K562 (cell line): Measurements from ENCODE around the gene CEMIP. TPM values are rescaled to one million over a fixed set of nuclear protein-coding genes. Genes with fewer than 3 reads are reported as not detected.
"Not testable (repeated sequence)": the region's sequence is repeated elsewhere in the genome, so short reads cannot be mapped to it uniquely, and the experiment has no call there.

Source experiments
- ATAC-seq: fragments of 200-7000 bp; cut with Tn5 transposase; 3 replicates; pipeline ENCODE4 v1.9.1; 2020; ENCODE audit warnings: moderate library complexity
- BruUV-seq: library from RNA; stranded (reverse); fragments of 400-500 nt; replicated peaks from 2 replicates; lab custom pipeline; 2021; lab: Mats Ljungman, UMichigan
- CTCF ChIA-PET: fragments of 300-600 bp; formaldehyde crosslinking; extraction: SDS; loops from one replicate; lab custom pipeline; 2021; ENCODE audit warnings: low intra/inter-chr PET ratio; lab: Yijun Ruan, JAX
- POLR2A ChIA-PET: fragments of 300-600, 350-650 bp; sonication (Branson Sonifier 250); formaldehyde crosslinking; extraction: SDS; loops from one replicate; lab custom pipeline; 2021; ENCODE audit warnings: antibody characterized with exemption, inconsistent platforms; lab: Yijun Ruan, JAX
- DNase-seq, 4 experiments: peaks; one replicate each; pipeline versions ENCODE4 v3.0.0 to v3.0.0-alpha.2; 2011 to 2018; ENCODE audit warnings: low spot score in 3 of 4, mixed read lengths in 3 of 4; ENCODE audit errors: extremely low read depth in 1 of 4
- FAIRE-seq: peaks from 2 replicates; lab custom pipeline; 2011; peaks lifted over from hg19 to GRCh38; lab: Jason Lieb, UNC
- H2AFZ ChIP-seq: 2 replicates; pipeline ENCODE4 v1.6.0; 2011; ENCODE audit warnings: low read depth, low read length, control low read depth, inconsistent platforms
- H3K27ac ChIP-seq: fragments of 200-600 bp; 3 replicates; pipeline ENCODE4 v1.8.0; 2011; ENCODE audit warnings: low read depth, mild to moderate bottlenecking, control low read depth, inconsistent platforms, low read length, moderate library complexity, mixed read lengths; ENCODE audit errors: extremely low read depth
- H3K27me3 ChIP-seq, 2 experiments: fragments of 300-600 bp in 1 of 2; 2 replicates in 1 of 2; 3 replicates in 1 of 2; pipeline versions ENCODE4 v1.6.0 to v1.8.0; 2011; ENCODE audit warnings: inconsistent platforms in 2 of 2, low read length in 2 of 2, mild to moderate bottlenecking in 1 of 2, mixed read lengths in 1 of 2, moderate library complexity in 1 of 2; ENCODE audit not compliant: control insufficient read depth in 2 of 2, insufficient read depth in 2 of 2
- H3K36me3 ChIP-seq: fragments of 300-600 bp; 3 replicates; pipeline ENCODE4 v1.8.0; 2011; ENCODE audit warnings: mild to moderate bottlenecking, low read length, inconsistent platforms; ENCODE audit not compliant: control insufficient read depth, insufficient read depth
- H3K4me1 ChIP-seq, 2 experiments: fragments of 200-600 bp in 1 of 2; replicated peaks in 1 of 2; 2 replicates in 1 of 2; 3 replicates in 1 of 2; pipeline versions ENCODE4 v1.5.1 to v1.8.0; 2011; ENCODE audit warnings: inconsistent platforms in 2 of 2, low read length in 2 of 2, mild to moderate bottlenecking in 1 of 2, mixed read lengths in 1 of 2, moderate library complexity in 1 of 2; ENCODE audit not compliant: control insufficient read depth in 2 of 2, insufficient read depth in 2 of 2
- H3K4me2 ChIP-seq: 2 replicates; pipeline ENCODE4 v1.6.1; 2011; ENCODE audit warnings: low read length, control low read depth, inconsistent platforms, mixed read lengths; ENCODE audit not compliant: insufficient read depth
- H3K4me3 ChIP-seq: fragments of 200-600 bp; sonication (generic), shearing (Covaris generic); 2 replicates; pipeline ENCODE4 v1.5.1; 2016; ENCODE audit warnings: control low read depth, inconsistent platforms
- H3K79me2 ChIP-seq: fragments of 200-600 bp; 3 replicates; pipeline ENCODE4 v1.8.0; 2011; ENCODE audit warnings: low read length, inconsistent platforms; ENCODE audit not compliant: control insufficient read depth, insufficient read depth
- H3K9ac ChIP-seq, 2 experiments: 2 replicates each; pipeline versions ENCODE4 v1.6.0 to v1.6.1; 2011; ENCODE audit warnings: low read depth in 2 of 2, low read length in 2 of 2, control low read depth in 1 of 2, inconsistent platforms in 1 of 2, mild to moderate bottlenecking in 1 of 2, mixed read lengths in 1 of 2; ENCODE audit not compliant: insufficient read depth in 1 of 2
- H3K9me1 ChIP-seq: one replicate; pipeline ENCODE4 v1.6.0; 2011; ENCODE audit warnings: inconsistent platforms, mild to moderate bottlenecking, low read length, moderate library complexity; ENCODE audit not compliant: control insufficient read depth, insufficient read depth
- H3K9me3 ChIP-seq: replicated peaks from 2 replicates; pipeline ENCODE4 v1.5.1; 2011; ENCODE audit warnings: low read depth, low read length, inconsistent platforms; ENCODE audit not compliant: control insufficient read depth, insufficient read depth
- H4K20me1 ChIP-seq: replicated peaks from 2 replicates; pipeline ENCODE4 v1.6.1; 2011; ENCODE audit warnings: low read length, inconsistent platforms, mixed read lengths; ENCODE audit not compliant: control insufficient read depth, insufficient read depth
- BCOR ChIP-seq: fragments of 450-650 bp; IDR thresholded peaks from 2 replicates; pipeline ENCODE4 v1.6.1; 2016
- KAT2B ChIP-seq: IDR thresholded peaks from one replicate; pipeline ENCODE4 v1.6.1; 2012; ENCODE audit warnings: low read depth, mild to moderate bottlenecking, control low read depth, inconsistent platforms, low read length, moderate library complexity
- KDM1A ChIP-seq, 2 experiments: fragments of 450-650 bp; IDR thresholded peaks; 2 replicates each; pipeline ENCODE4 v1.6.1; 2016; ENCODE audit warnings: mild to moderate bottlenecking in 2 of 2
- NCOA1 ChIP-seq: fragments of 450-650 bp; IDR thresholded peaks from 2 replicates; pipeline ENCODE4 v1.6.1; 2016; ENCODE audit warnings: low read depth
- TEAD1 ChIP-seq, 2 experiments: fragments of 450-650 bp in 1 of 2; sonication (generic) in 1 of 2; formaldehyde crosslinking; IDR thresholded peaks; 2 replicates each; pipeline versions ENCODE4 v1.4.0 to v1.8.0; 2020 to 2022; ENCODE audit warnings: mild to moderate bottlenecking in 2 of 2, missing genetic modification reagents in 1 of 2
- ZNF146 ChIP-seq: IDR thresholded peaks from one replicate; pipeline ENCODE4 v1.6.1; 2018; ENCODE audit warnings: missing compliant biosample characterization; ENCODE audit not compliant: unreplicated experiment
- ZNF551 ChIP-seq: fragments of 250-450 bp; sonication (Bioruptor Pico); IDR thresholded peaks from 2 replicates; pipeline ENCODE4 v1.5.0; 2021; ENCODE audit warnings: mild to moderate bottlenecking, moderate library complexity
- WGBS: fragments of 100-300 bp; shearing (Covaris generic); methylation state at CpG from one replicate; pipeline ENCODE4 v1.1.6; 2016; ENCODE audit warnings: low coverage, mixed read lengths; ENCODE audit not compliant: insufficient coverage; ENCODE audit errors: missing lambda C conversion rate; 5-methylcytosine and 5-hydroxymethylcytosine counted together
- in situ Hi-C: fragments of 300-500 bp; cut with MboI; formaldehyde crosslinking; loops from 4 replicates; pipeline ENCODE4 v1.15.0; 2018; ENCODE audit warnings: inconsistent platforms, mixed read lengths
- intact Hi-C: fragments of 100-400 bp; cut with micrococcal nuclease; formaldehyde crosslinking; loops from 2 replicates; pipeline ENCODE4 v1.14.2; 2022
- polyA plus RNA-seq, 8 experiments: library from polyadenylated mRNA; depleted of rRNA in 4 of 8; stranded (reverse) in 5 of 8; unstranded in 3 of 8; fragments of >200 nt; fragmentation: Nextera tagmentation in 2 of 8; fragmentation: Illumina TruSeq in 1 of 8; extraction: Ambion mirVana in 2 of 8; extraction: Trizol in 1 of 8; gene quantifications; 2 replicates each; pipeline versions ENCODE4 v1.2.1 to v1.2.3, GENCODE V29; 2011 to 2014; ENCODE audit warnings: inconsistent platforms in 1 of 8, missing spikeins in 1 of 8
- total RNA-seq, 7 experiments: library from RNA; depleted of rRNA in 6 of 7; stranded (reverse); fragments of >200 nt in 6 of 7; fragmentation: Illumina TruSeq in 2 of 7; extraction: Trizol in 2 of 7; gene quantifications; 2 replicates each; pipeline versions ENCODE4 v1.2.1 to v1.2.3, GENCODE V29; 2011 to 2021; ENCODE audit warnings: low replicate concordance in 1 of 7
- TF ChIP-seq, protein P1 (sequence below), 2 experiments: fragments of 450-650 bp in 1 of 2; sonication (generic) in 1 of 2; formaldehyde crosslinking in 1 of 2; IDR thresholded peaks in 1 of 2; conservative IDR thresholded peaks in 1 of 2; 2 replicates each; pipeline versions ENCODE4 v1.6.1 to v1.8.1; 2016 to 2023; ENCODE audit warnings: mild to moderate bottlenecking in 2 of 2, moderate library complexity in 2 of 2, inconsistent platforms in 1 of 2, missing genetic modification reagents in 1 of 2

Gene CEMIP
- total and polyA plus RNA-seq, 9 of the 15 experiments (the other 6 are each of a cell fraction or from before 2014, with no cell fraction given): 0.33 TPM; not detected in 8

DNA sequence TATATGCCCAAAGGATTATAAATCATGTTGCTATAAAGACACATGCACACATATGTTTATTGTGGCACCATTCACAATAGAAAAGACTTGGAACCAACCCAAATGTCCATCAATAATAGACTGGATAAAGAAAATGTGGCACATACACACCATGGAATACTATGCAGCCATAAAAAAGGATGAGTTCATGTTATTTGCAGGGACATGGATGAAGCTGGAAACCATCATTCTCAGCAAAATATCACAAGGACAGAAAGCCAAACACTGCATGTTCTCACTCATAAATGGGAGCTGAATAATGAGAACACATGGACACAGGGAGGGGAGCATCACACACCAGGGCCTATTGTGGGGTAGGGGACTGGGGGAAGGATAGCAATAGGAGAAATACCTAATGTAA lies 186.3 kb downstream of the CEMIP start:
- FAIRE-seq, H3K4me1 ChIP-seq, H3K4me3 ChIP-seq, H2AFZ ChIP-seq, H4K20me1 ChIP-seq, DNase-seq, H3K9me3 ChIP-seq, H3K27ac ChIP-seq, H3K4me2 ChIP-seq, H3K79me2 ChIP-seq, H3K27me3 ChIP-seq, ATAC-seq, H3K9ac ChIP-seq, POLR2A ChIA-PET, in situ Hi-C loops, BruUV-seq, H3K9me1 ChIP-seq, intact Hi-C loops, CTCF ChIA-PET: not testable (repeated sequence)
- H3K36me3 ChIP-seq: peaks cover 13% of the 10 kb centered on the region; the same call in 2 of the 3 replicates
- peak; percentile 38 to 43; a peak in 3 of 4 replicates for TF ChIP-seq KDM1A (IDR thresholded peaks at IDR 0.05)
- peak; percentile 73 for TF ChIP-seq ZNF146
- peak; percentile 43; the same call in 1 of the 2 replicates for TF ChIP-seq BCOR

DNA sequence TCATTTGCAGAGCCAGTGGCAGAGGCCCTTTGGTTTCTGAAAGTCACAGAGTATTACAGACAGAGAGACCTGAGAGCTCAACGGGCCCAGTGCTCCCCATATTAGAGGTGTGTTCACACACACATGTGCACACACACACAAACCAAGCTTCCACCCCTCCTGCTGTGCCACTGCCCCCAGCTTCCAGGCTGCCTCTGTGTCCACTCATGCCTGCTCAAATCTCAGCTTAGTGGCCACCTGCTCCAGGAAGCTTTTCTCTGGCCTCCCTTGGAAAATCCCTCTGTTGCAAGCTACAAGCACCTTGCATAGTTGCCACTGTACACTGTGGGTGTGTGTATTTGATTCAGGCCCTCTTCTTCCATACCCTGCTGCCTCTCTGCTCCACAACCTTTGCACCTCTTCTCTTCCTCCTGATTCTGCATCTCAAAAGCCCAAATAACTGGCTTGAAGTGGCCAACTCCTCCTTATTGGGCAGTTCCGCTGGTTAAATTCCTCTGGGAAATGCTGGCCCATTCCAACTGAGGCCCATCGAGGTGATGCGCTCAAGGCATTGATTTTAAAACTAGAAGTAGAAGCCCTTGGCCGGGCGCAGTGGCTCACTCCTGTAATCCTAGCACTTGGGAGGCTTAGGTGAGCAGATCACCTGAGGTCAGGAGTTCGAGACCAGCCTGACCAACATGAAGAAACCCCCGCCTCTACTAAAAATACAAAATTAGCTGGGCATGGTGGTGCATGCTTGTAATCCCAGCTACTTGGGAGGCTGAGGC lies 187.4 kb downstream of the CEMIP start:
- H3K79me2 ChIP-seq: no peaks in the 10 kb centered on the region
- no peak for ATAC-seq
- no peaks in the 10 kb centered on the region for H3K9me3 ChIP-seq
- no peaks in the 10 kb centered on the region for H3K27me3 ChIP-seq
- intact Hi-C loops: no loop called here
- TF ChIP-seq KAT2B (no peak), ZNF551 (CRISPR knock-in tag) (no peak), NCOA1 (no peak), TEAD1 (CRISPR knock-in tag; IDR thresholded peaks at IDR 0.05) (no peak)
- TF ChIP-seq, protein P1, sequence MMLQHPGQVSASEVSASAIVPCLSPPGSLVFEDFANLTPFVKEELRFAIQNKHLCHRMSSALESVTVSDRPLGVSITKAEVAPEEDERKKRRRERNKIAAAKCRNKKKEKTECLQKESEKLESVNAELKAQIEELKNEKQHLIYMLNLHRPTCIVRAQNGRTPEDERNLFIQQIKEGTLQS (IDR thresholded peaks at IDR 0.05): no peak
- TF ChIP-seq, protein P1 (CRISPR knock-in tag; conservative IDR thresholded peaks at IDR 0.05): no peak
- TF ChIP-seq, all 486 proteins: peak for 0
- Histone ChIP-seq H2AFZ (no peak overlapping the region), H3K9me1 (no peaks in the 10 kb centered on the region), H3K4me3 (no peak overlapping the region), H3K36me3 (peaks cover 14% of the 10 kb centered on the region; the same call in 2 of the 3 replicates), H3K9ac (no peak overlapping the region), H4K20me1 (peaks cover 10% of the 10 kb centered on the region; the same call in 1 of the 2 replicates), H3K4me2 (no peak overlapping the region), H3K27ac (no peak overlapping the region), H3K4me1 (no peaks in the 10 kb centered on the region)
- 54% methylated on average over 8 of the region's 8 CpGs for WGBS
- in situ Hi-C loops: no loop called here
- ChIA-PET POLR2A (no interaction called here), CTCF (no interaction called here)
- no peak for DNase-seq
- FAIRE-seq: no peak
- BruUV-seq: no TSS peak
